Activated CD4-positive, CD25-positive, alpha-beta regulatory T cell treated with anti-CD3 and anti-CD28 coated beads, Interleukin-2, amount 50 U/mL, for 72 hours (primary cell): ENCODE results near the gene COQ8A.

Source experiments
- DNase-seq: peaks from one replicate; pipeline ENCODE4 v3.0.0; 2021

The COQ8A gene

GRCh38 chr1:227033880-227034279, 93.8 kb downstream of the COQ8A start:
- DNase-seq = no peak

GRCh38 chr1:227035316-227035715, 95.2 kb downstream of the COQ8A start:
- no peak for DNase-seq

- no peak for DNase-seq
These were observed 97.0 kb downstream of the COQ8A start for GRCh38 chr1:227037121-227037520.
